SJCRH30 (cell line): ENCODE measurements around the gene NPNT. TPM values are rescaled to one million over a fixed set of nuclear protein-coding genes. Genes with fewer than 3 reads are reported as not detected.

Experiments used
- DNase-seq, 2 experiments: peaks; one replicate each; pipeline ENCODE4 v3.0.0-alpha.2; 2015 to 2020
- H3K27ac ChIP-seq: fragments of 250-450 bp; sonication (Bioruptor Pico); 2 replicates; pipeline ENCODE4 v1.5.1; 2020; ENCODE audit warnings: mild to moderate bottlenecking, moderate library complexity
- H3K27me3 ChIP-seq: fragments of 250-450 bp; sonication (Bioruptor Pico); 2 replicates; pipeline ENCODE4 v1.5.1; 2020; ENCODE audit warnings: mild to moderate bottlenecking, moderate library complexity
- H3K36me3 ChIP-seq: fragments of 250-450 bp; sonication (Bioruptor Pico); 2 replicates; pipeline ENCODE4 v1.5.1; 2020; ENCODE audit warnings: mild to moderate bottlenecking, moderate library complexity
- H3K4me1 ChIP-seq: fragments of 250-450 bp; sonication (Bioruptor Pico); 2 replicates; pipeline ENCODE4 v1.5.1; 2020; ENCODE audit warnings: mild to moderate bottlenecking, moderate library complexity
- H3K4me3 ChIP-seq: fragments of 250-450 bp; sonication (Bioruptor Pico); 2 replicates; pipeline ENCODE4 v1.5.1; 2020; ENCODE audit warnings: mild to moderate bottlenecking, moderate library complexity
- H3K9me3 ChIP-seq: fragments of 250-450 bp; sonication (Bioruptor Pico); replicated peaks from 2 replicates; pipeline ENCODE4 v1.5.1; 2020; ENCODE audit warnings: mild to moderate bottlenecking, moderate library complexity
- total RNA-seq: library from RNA; depleted of rRNA; stranded (reverse); fragments of >200 nt; shearing (Covaris generic); gene quantifications from 2 replicates; pipeline ENCODE4 v1.2.3, GENCODE V29; 2014; rRNA removed

Gene NPNT
- total RNA-seq, 1 experiment from 2014 or later, result 71.8 TPM

DNA sequence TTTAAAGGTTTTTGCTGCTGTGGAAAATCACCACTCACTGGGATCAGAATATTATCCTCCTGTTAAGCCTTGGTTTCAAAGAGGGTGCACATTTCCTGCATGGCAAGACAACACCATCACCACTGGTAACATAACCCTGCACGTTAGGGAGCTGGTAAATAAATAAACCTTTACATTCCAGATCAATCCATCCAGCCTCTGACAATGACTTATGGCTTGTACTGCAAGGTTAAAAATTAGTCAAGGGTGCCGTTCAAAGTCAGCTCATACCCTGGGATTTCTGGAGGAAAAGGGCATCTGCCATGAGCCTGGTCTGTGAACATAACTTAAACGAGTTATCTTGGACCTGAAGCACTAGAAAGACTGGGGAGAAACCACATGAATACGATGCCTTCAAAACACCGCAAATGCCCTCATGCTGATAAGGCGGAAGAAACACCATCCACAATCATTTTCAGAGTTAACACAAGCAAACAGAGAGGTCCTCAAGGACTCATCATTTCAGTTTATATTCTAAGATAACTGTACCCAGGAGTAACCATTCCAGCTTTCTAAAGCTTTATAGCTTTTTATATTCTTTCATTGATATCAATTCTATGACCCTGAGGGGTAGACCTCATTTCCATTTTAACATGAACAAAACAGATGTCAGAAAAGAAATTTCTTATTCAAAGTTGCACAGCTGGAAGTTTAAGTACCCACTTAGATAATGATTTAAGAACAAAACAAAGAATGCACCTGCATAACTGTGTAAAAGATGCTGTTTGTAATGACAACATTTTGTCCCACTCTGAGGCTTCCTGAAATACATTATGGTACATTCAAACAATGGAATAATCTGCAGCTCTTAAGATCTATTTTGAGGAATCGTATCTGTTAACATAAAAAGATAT lies 103.1 kb downstream of the NPNT start:
- Histone ChIP-seq H3K27ac (peak overlapping the region; percentile 31; the same call in 1 of the 2 replicates), H3K4me3 (0 out of 2 replicates have a peak overlapping the region, but pooled peaks have one; percentile 13)
- peak; percentile 26 to 57 for DNase-seq

DNA sequence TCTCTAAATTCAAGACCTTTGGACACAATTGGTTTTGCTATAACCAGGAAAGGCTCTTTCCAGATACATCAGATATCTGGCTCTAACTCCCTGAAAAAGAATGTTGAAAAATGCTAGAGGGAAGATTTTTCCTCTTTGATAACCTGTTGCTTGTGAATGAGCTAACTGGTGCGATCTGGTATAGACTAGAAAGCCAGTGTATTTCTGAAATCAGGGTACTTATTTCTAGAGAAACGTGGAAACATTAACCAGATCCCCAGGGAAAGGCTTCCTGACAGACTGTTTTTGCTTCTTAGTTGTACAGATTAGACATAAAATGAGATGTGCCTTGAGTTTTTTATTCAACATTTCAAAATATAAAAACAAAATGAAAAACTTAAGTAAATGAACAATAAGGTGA lies 107.7 kb downstream of the NPNT start:
- Histone ChIP-seq H3K36me3 (no peaks in the 10 kb centered on the region), H3K9me3 (no peaks in the 10 kb centered on the region), H3K27ac (no peak overlapping the region), H3K4me3 (no peak overlapping the region), H3K27me3 (no peaks in the 10 kb centered on the region), H3K4me1 (peaks cover 8% of the 10 kb centered on the region; the same call in 1 of the 2 replicates)
- DNase-seq, result no peak

More for the DNA sequence above, 103.1 kb downstream of the NPNT start:
- Histone ChIP-seq H3K9me3 (no peaks in the 10 kb centered on the region), H3K27me3 (no peaks in the 10 kb centered on the region), H3K4me1 (peaks cover 22% of the 10 kb centered on the region), H3K36me3 (no peaks in the 10 kb centered on the region)

DNA sequence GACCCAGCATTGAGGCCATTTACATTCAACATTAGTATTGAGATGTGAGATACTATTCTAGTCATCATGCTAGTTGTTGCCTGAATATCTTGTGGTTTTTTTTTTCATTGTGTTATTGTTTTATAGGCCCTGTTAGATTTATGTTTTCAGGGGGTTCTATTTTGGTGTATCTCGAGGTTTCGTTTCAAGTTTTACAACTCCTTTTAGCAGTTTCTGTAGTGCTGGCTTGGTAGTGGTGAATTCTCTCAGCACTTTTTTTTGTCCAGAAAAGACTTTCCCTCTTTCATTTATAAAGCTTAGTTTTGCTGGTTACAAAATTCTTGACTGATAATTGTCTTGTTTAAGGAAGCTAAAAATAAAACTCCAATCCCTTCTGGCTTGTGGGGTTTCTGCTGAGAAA lies 115.5 kb downstream of the NPNT start:
- no peak overlapping the region for H3K27ac ChIP-seq
- no peak for DNase-seq
- no peaks in the 10 kb centered on the region for H3K36me3 ChIP-seq
- no peaks in the 10 kb centered on the region for H3K27me3 ChIP-seq
- no peaks in the 10 kb centered on the region for H3K4me1 ChIP-seq
- H3K9me3 ChIP-seq, result peaks cover 6% of the 10 kb centered on the region
- H3K4me3 ChIP-seq, result no peak overlapping the region

DNA sequence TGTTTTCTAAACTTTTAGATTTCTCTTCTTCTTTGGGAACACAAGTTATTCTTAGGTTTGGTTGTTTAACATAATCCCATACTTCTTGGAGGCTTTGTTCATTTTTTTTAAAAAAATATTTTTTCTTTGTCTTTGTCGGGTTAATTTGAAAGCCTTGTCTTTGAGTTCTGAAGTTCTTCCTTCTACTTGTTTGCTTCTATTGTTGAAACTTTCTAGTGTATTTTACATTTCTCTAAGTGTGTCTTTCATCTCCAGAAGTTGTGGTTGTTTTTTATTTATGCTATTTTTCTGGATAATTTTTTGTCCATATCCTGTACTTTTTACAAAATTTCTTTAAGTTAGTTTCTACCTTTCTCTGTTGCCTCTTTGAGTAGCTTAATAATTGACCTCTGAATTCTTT lies 116.1 kb downstream of the NPNT start:
- no peaks in the 10 kb centered on the region for H3K36me3 ChIP-seq
- DNase-seq, result no peak
- H3K4me1 ChIP-seq, result no peaks in the 10 kb centered on the region
- peaks cover 6% of the 10 kb centered on the region for H3K9me3 ChIP-seq
- H3K27me3 ChIP-seq, result no peaks in the 10 kb centered on the region
- H3K4me3 ChIP-seq, result no peak overlapping the region
- no peak overlapping the region for H3K27ac ChIP-seq

DNA sequence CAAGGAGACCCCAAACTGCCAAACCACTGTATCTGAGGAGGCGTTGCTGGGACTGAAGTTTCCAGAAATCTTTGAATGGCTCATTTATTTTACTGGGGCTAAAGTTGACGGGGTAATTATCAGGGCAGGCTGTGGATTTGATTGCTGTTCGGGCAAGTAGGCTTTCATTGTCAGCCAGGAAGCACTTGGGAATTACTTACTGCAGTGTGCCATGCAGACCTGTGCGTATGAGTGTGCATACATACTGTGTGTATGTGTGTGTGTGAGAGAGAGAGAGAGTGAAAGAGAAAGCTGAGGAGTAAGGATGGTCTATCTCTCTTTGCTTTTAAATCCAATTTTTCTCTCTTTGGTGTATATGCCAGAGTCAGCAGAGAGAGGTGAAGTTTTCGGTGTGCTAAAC lies 122.7 kb downstream of the NPNT start:
- no peak overlapping the region for H3K27ac ChIP-seq
- H3K4me1 ChIP-seq, result peaks cover 14% of the 10 kb centered on the region; the same call in 1 of the 2 replicates
- no peaks in the 10 kb centered on the region; the same call in none of the 2 replicates for H3K9me3 ChIP-seq
- H3K4me3 ChIP-seq, result no peak overlapping the region
- DNase-seq, result no peak
- no peaks in the 10 kb centered on the region for H3K27me3 ChIP-seq
- H3K36me3 ChIP-seq, result no peaks in the 10 kb centered on the region

DNA sequence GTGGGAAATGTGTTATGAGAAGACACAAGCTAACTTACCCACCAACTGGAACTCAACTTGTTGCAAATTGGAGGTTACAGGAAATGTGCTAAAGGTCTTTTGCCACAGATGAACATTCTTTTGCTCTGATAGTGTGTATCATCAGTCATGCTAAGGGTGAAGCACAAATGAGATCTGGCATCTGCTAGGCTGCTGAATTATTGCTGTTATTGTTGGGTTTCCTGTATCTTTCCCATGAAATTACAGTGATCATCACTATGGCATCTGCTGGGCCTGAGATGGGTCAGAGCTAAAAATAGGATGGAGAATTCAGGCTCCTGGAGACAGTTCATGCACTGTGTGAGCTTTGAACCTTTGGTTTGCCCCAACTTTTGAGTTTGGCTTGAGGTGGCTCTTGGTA lies 124.5 kb downstream of the NPNT start:
- H3K36me3 ChIP-seq, result no peaks in the 10 kb centered on the region
- peak overlapping the region; percentile 34 for H3K27ac ChIP-seq
- no peaks in the 10 kb centered on the region; the same call in 1 of the 2 replicates for H3K9me3 ChIP-seq
- peak in 1 of 2 experiments; percentile 19 for DNase-seq
- H3K4me3 ChIP-seq, result no peak overlapping the region
- no peaks in the 10 kb centered on the region for H3K27me3 ChIP-seq
- peaks cover 14% of the 10 kb centered on the region; the same call in 1 of the 2 replicates for H3K4me1 ChIP-seq

Other genes starting within 250 kb of the NPNT start
- gene INTS12, start 186.8 kb upstream of the NPNT start, total RNA-seq, result 20.9 and 27.0 TPM in 2 replicates
- gene GSTCD, start 186.7 kb upstream of the NPNT start, total RNA-seq, result 23.3 and 27.2 TPM in 2 replicates